Suppressor macrophage treated with lipopolysaccharide for 1 hour (primary cell): ENCODE measurements around the gene CA5A.
A peak's percentile ranks its signal among the peaks of the same experiment; 100 is the strongest.
"Not testable (repeated sequence)": the region's sequence is repeated elsewhere in the genome, so short reads cannot be mapped to it uniquely, and the experiment has no call there.

Experiments used
- DNase-seq, 3 donors: peaks; one replicate each; pipeline ENCODE4 v3.0.0-alpha.2; 2020 to 2022

The CA5A gene

DNA sequence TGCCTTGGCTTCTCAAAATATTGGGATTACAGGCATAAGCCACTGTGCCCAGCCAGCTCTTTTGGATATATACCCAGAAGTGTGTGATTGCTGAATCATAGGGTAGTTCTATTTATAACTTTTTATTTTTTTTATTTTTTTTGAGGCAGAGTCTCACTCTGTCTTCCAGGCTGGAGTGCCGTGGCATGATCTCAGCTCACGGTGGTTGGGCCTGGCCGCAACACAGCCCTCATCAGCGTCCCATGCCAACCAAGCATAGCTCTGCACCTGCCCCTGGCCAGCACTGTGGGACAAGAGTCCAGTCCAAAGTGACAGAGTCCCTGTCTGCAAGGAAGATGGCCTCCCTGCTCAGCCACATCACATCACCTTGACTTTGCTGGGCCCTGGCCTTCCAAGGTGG is 42.3 kb downstream of the CA5A start:
- DNase-seq = peak; percentile 50 to 57 (median 57)

DNA sequence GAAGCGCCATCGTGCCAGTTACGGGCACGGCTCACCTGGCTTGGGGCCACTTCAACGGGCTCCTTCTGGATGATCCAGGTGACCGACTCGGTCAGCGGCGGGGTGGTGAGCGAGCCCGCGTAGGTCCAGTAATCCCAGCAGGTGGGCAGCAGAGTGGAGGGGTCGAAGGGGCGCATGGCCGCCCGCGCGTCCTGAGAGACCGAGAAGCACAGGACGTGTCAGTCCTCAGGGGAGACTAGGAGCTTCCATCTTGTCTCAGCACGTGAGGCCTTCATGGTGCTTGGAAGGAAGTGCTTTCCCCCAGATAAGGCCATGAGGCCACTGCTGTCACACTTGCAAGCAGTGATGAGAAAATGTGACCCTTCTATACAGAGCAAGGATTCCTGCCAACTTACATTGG is 44.6 kb downstream of the CA5A start:
- no peak for DNase-seq

DNA sequence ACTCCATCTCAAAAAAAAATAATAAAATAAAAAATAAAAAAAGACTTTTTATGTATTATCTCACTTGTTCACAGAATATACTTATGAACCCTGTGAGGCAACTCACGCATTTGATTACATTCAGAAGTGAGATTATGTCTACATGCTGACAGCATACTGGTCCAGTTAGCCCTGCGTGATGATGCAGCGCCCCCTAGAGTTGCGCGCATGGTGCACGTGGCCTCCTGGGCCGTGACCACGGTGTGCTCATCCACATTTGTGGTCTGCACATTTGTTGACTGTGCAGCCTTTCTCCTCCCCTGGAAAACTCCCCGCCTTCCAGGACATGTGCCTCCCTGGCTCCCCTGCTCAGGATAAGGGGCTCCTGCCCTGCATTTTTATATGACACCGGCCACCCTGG is 46.6 kb downstream of the CA5A start:
- peak in 2 of 3 donors; percentile 27 to 50 for DNase-seq

- DNase-seq = not testable (repeated sequence)
Observed at GRCh38 chr16:87888346-87888745, 48.0 kb downstream of the CA5A start.

- peak; percentile 79 to 91 (median 84) for DNase-seq
Observed at GRCh38 chr16:87887931-87888330, 48.4 kb downstream of the CA5A start.

GRCh38 chr16:87885371-87885967 is 50.9 kb downstream of the CA5A start:
- DNase-seq = not testable (repeated sequence)

DNA sequence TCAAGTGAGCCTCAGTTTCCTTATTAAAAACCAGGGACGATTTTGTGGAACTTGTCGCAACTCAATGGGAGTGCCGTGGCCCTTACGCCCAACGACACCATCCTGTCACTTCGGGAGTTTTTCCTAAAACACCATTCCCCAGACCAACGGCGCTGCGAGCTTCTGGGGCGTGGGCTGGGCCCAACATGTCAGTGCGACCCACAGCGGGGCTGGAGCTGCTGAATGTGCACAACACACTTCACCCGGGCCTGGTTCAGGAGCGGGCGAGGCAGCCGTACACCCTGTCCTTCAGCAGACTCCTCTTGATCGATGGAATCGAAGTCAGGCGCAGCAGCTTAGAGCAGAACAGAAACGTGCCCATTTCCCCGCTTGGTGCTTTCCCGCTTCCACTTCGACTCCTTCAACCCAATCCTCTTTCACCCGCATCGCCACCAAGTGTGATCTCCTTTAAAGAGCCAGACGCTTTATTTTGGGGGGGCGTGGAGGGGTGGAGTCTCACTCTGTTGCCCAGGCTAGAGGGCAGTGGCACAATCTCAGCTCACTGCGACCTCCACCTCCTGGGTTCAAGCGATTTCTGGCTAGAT is 53.8 kb downstream of the CA5A start:
- no peak for DNase-seq

DNA sequence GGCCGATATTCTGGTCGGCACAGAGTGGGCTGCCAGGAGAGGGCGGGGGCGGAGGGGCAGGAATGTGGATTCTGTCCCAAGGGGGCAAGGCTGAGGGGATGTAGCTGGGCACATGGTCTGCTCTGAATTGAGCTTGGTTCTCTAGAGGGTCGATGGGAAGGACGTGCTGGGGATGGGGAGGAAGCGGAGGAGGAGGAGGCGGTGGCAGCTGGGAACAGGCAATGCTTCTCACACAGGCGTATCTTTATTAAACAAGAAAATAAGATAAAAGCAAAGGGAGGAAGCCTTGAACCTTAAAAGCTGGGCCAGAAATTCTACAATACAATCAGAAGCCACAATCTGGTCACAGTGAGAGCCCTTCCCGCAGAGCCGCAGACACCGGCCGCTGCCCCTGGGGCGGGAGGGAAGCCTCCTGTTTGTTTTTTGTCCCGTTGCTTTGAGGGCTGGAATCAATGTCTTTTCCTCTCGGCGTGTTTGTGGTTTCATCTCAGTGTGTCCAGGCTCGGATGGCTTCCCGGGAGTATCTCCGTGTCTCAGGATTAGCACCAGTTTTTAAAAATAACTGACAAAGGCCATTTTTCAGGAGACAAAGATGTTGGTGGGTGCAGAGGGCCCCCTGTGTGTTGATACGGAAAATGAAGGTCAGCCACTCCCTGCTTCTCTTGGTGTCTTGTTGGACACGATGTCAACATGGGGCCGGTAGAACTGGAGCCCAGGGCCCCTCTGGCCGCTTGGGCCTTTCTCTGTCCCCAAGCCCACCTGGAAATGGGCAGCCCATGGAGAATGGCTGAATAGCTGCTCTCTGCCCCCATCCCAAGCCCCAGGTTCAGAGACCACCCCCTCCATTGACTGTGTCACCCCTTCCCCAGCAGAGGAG is 54.8 kb downstream of the CA5A start:
- DNase-seq = no peak

- no peak for DNase-seq
Observed at GRCh38 chr16:87880117-87880696, 56.1 kb downstream of the CA5A start.

- not testable (repeated sequence) for DNase-seq
Observed at GRCh38 chr16:87879411-87880013, 56.8 kb downstream of the CA5A start.

GRCh38 chr16:87878704-87879103 is 57.6 kb downstream of the CA5A start:
- no peak for DNase-seq

DNA sequence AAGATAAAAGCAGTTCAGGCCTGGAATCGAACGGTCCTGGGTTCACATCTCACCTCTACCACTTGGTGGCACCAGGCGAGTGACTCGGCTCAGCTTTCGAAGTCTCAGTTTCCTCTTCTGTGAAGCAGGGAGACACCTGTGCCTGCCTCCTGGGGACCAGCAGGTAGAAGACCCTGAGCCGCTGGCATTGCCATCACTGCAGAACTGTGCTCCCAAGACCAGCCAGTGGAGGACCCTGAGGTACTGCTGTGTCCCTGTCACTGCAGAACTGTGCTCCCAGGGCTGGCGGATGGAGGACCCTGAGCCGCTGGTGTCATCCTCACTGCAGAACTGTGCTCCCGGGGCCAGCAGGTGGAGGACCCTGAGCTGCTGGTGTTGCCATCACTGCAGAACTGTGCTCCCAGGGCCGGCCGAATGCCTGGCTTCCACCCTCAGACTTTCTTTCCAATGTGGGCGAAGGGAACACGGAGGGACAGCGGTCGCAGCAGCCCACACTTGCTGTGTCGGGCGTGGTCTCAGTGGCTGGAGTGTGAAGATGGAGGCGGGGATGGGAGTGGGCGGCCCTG is 58.3 kb downstream of the CA5A start:
- peak in 2 of 3 donors; percentile 43 to 47 for DNase-seq

DNA sequence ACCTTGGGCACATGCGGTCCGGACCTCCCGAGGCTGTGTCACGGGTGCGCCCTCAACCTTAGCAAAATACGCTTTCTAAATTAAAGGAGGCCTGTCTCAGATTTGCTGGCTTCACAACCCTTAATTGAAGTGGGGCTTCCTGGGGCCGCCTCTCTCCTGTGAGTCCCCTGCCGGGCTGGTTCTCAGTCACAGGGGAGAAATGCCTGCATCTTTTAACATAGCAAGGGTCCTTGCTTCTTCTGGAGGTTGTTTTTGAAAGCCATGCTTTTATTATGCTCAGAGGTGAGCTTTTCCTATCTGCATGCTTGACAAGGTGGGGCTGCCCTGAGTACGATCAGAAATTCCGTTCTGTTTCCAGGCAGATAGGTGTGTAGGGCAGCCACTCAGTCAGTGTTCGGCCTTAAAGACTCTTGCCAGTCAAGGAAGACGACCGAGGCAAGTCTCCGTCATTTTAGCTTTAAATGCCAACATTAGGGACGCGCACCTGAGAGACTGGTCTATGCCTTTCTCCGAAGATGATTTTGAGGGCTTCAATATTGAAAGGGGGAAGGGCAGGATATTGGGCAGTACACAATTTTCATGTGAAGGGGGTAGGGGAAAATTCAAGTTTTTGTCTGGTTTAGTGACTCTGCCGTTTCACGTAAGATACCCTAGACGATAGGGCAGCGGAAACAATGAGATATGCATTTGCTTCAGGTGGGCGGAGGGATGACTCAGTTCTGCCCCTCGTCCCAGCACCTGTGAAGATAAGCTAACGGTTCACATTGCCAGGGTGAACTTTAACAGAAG is 61.5 kb downstream of the CA5A start:
- no peak for DNase-seq

GRCh38 chr16:87870418-87871291 is 65.7 kb downstream of the CA5A start:
- peak; percentile 39 to 44 (median 42) for DNase-seq

DNA sequence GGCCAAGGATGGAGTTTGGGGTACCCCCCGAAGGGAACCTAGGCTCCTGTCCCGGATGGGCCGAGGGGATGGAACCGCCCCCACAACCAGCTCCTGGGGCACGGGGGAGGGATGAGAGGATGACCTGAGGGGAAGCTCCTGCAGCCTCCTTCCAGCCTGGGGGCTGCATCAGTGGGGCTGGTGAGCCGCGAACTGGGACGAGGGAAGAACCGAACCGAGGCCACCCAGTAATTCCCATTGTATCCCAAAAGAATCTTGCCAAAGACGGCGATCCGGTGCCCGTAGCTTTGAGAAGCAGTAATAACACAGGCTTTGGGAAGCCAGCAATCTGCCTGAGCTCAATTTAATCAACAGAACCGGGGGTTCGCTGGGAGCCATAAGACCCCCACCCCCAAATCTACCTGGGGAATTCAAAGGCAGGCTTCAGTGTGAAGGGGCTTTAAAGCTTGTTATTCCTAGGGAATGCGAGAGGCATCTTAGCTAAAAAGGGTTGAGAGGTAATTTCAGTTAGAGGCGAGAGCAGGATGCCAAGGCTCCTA is 66.4 kb downstream of the CA5A start:
- not testable (repeated sequence) for DNase-seq

DNA sequence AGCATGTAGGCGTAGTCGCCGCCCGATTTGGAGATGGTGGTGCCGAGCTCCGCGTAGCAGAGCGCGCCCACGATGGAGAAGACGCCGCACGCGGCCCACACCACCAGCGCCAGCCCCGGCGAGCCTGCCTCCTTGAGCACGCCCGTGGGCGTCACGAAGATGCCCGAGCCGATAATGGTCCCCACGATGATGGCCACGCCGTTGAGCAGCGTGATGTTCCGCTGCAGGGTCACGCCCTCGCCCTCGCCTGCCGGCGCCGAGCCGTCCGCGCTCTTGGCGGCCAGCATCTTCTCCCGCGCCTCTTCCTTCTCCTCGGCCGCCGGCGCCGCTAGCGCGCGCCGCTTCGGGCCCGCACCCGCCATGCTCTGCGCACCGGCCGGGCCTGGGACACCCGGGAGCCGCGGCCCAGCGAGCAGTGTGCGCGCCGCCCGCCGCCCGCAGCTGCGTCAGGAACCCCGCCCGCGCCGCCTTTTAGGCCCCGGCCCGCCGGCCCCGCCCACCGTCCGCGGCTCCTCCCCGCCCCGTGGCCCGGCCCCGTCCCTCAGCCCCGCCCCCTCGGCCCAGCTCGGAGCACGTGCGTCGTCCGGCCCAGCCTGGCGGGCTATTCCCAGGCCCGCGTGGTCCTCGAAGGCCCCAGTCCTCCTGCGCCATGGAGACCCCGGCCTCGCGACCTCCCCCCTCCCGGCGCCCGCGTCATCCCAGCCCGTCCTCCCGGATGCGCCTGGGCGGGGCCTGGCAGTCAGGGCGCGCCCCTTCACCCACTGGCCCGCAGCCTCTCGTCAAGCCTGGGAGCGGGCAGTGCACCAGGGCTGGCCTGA is 67.1 kb downstream of the CA5A start, which contains the start of gene SLC7A5:
SLC7A5 (minus strand) TSS at position 447 of the 818 bp plus-strand sequence; CDS start at position 362, 85 bp downstream.
- DNase-seq = peak; percentile 88 to 97 (median 93)

DNA sequence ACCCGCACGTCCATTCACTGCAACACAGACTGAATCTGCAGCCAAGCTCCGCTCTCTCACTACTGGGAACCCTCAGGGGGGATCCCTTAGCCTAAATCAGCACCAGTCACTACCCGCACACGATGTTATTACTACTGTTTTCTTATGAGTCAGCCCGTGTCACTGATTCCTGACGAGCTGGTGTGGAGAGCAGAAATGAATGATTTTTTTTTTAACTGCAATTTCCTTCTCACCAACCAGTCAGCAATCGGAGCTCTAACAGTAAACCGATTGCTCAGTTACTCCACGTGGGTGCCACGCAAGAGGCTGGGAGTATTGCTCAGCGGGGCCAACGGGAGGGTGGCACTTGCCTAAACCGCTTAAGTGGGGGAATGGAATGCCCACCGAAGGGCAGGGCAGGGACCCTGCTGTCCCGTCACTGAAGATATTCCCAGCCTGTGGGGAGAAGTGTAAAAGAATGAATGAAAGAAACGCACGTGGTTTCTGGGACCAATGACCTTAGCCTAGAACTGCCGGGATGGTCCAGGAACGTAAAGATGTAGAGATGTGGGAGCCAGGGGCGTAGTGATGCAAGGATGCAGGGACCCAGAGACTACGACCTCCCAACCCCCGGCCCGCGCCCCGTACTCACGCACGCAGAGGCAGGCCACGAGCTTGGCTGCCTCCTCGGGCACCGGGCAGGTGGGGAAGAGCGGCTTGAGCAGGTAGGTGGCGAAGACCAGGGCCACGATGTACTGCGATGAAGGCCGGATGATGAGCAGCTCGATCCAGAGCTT is 67.9 kb downstream of the CA5A start:
- peak; percentile 87 to 97 (median 91) for DNase-seq

DNA sequence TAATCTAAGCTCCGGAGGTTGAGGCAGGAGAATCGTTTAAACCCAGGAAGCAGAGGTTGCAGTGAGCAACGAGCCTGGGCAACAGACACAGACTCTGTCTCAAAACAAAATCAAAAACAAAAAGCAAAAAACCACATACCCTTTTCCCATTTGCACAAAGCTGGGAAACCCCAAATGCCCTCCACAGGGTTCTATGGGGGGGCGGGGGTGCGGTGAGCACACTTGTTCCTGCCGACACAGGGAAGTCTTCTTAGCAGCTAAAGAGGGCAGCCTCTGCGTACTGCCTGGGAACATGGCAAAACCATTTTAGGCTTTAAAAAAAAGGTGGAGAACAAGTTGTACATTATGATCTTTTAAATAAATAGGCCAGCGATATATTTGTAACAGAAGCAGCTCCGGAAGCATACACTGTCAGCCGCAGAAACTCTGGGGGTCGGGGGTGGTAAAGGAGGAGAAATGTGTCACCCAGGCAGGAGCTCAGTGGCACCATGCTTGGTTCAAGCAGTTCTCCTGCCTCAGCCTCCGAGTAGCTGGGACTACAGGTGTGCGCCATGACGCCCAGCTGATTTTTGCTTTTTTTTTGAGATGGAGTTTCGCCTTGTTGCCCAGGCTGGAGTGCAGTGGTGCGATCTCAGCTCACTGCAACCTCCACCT is 70.3 kb downstream of the CA5A start:
- peak; percentile 57 to 77 (median 63) for DNase-seq
